KMS-11 (cell line): ENCODE data around the gene SAFB2.

Source experiments
- H2AFZ ChIP-seq: fragments of 200-600 bp; sonication (generic); 2 replicates; pipeline ENCODE4 v1.6.1; 2016; ENCODE audit warnings: antibody characterized with exemption, mixed run types, low read depth
- H3K27ac ChIP-seq: fragments of 200-600 bp; sonication (generic); 2 replicates; pipeline ENCODE4 v1.6.1; 2016; ENCODE audit warnings: mild to moderate bottlenecking, mixed run types
- H3K27me3 ChIP-seq: fragments of 200-600 bp; sonication (generic); 2 replicates; pipeline ENCODE4 v1.6.1; 2017; ENCODE audit warnings: mild to moderate bottlenecking, low read depth, mixed run types, moderate library complexity; ENCODE audit not compliant: insufficient read depth
- H3K36me3 ChIP-seq: fragments of 200-600 bp; sonication (generic); 2 replicates; pipeline ENCODE4 v1.6.1; 2017; ENCODE audit warnings: mild to moderate bottlenecking, mixed run types; ENCODE audit not compliant: insufficient read depth
- H3K4me1 ChIP-seq: fragments of 200-600 bp; sonication (generic); 2 replicates; pipeline ENCODE4 v1.6.1; 2016; ENCODE audit warnings: mild to moderate bottlenecking, low read depth, mixed run types; ENCODE audit not compliant: poor library complexity, severe bottlenecking
- H3K4me2 ChIP-seq: fragments of 200-600 bp; sonication (generic); 2 replicates; pipeline ENCODE4 v1.7.0; 2016; ENCODE audit warnings: mild to moderate bottlenecking, mixed run types
- H3K4me3 ChIP-seq: fragments of 200-600 bp; sonication (generic); IDR thresholded peaks from 2 replicates; pipeline ENCODE4 v1.6.1; 2017; ENCODE audit warnings: low read depth, low read length, mixed read lengths; ENCODE audit not compliant: insufficient read depth
- H3K79me2 ChIP-seq: fragments of 200-600 bp; sonication (generic); 2 replicates; pipeline ENCODE4 v1.6.1; 2016; ENCODE audit warnings: low read depth, mixed run types; ENCODE audit not compliant: insufficient read depth
- H3K9ac ChIP-seq: fragments of 200-600 bp; sonication (generic); 2 replicates; pipeline ENCODE4 v1.6.1; 2016; ENCODE audit warnings: mild to moderate bottlenecking, mixed run types
- H4K20me1 ChIP-seq: fragments of 200-600 bp; sonication (generic); 2 replicates; pipeline ENCODE4 v1.6.1; 2016; ENCODE audit warnings: mild to moderate bottlenecking, mixed run types; ENCODE audit not compliant: insufficient read depth
- TF ChIP-seq, protein P1 (sequence below): fragments of 200-600 bp; sonication (generic); conservative IDR thresholded peaks from 2 replicates; pipeline ENCODE4 v1.6.1; 2017; ENCODE audit warnings: low read depth, mild to moderate bottlenecking, antibody characterized with exemption, low read length, moderate library complexity, mixed read lengths

The SAFB2 gene

GRCh38 chr19:5564930-5565329, 57.6 kb downstream of the SAFB2 start:
- Histone ChIP-seq H3K36me3 (no peaks in the 10 kb centered on the region), H3K79me2 (no peaks in the 10 kb centered on the region), H3K4me1 (no peaks in the 10 kb centered on the region), H3K4me2 (no peak overlapping the region), H3K27ac (no peak overlapping the region), H2AFZ (no peak overlapping the region), H3K9ac (no peak overlapping the region), H4K20me1 (no peaks in the 10 kb centered on the region), H3K4me3 (no peak overlapping the region), H3K27me3 (peaks cover 17% of the 10 kb centered on the region)
- TF ChIP-seq, protein P1, sequence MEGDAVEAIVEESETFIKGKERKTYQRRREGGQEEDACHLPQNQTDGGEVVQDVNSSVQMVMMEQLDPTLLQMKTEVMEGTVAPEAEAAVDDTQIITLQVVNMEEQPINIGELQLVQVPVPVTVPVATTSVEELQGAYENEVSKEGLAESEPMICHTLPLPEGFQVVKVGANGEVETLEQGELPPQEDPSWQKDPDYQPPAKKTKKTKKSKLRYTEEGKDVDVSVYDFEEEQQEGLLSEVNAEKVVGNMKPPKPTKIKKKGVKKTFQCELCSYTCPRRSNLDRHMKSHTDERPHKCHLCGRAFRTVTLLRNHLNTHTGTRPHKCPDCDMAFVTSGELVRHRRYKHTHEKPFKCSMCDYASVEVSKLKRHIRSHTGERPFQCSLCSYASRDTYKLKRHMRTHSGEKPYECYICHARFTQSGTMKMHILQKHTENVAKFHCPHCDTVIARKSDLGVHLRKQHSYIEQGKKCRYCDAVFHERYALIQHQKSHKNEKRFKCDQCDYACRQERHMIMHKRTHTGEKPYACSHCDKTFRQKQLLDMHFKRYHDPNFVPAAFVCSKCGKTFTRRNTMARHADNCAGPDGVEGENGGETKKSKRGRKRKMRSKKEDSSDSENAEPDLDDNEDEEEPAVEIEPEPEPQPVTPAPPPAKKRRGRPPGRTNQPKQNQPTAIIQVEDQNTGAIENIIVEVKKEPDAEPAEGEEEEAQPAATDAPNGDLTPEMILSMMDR, result no peak

DNA sequence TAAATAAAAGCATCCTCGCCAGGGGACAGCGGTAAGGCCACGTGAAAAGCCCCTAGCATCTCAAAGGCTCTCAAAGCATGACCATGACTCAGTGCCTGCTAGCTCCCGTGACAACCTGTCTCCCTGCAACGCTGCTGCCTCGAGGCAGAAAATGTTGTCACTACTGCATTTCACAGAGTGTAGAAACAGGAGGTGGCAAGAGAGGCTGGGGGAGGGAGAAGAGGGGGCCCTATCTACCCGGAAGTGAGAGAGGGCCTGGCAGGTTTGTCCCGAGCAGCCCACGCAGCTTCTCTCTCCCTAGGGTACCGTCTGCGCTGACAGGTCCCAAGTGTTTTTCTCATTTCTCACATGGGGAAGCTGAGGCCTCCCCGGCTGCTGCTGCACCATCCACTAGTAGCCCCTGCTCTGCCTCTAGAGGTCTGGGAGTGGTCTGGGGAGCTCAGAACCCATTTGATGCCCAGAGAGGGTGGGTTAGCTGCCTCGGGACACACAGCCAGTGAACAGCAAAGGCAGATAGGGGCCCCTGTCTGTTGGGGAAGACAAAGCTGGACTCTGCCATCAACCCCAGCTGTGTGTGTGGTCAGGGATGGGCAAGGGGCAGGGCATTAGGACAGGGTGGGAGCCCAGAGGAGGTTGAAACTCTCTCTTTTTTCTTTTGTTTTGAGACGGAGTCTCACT, 58.5 kb downstream of the SAFB2 start:
- Histone ChIP-seq H3K4me1 (no peaks in the 10 kb centered on the region), H2AFZ (no peak overlapping the region), H4K20me1 (no peaks in the 10 kb centered on the region), H3K36me3 (no peaks in the 10 kb centered on the region), H3K27ac (no peak overlapping the region), H3K4me2 (no peak overlapping the region), H3K27me3 (peaks cover 17% of the 10 kb centered on the region), H3K9ac (no peak overlapping the region), H3K79me2 (no peaks in the 10 kb centered on the region), H3K4me3 (no peak overlapping the region)
- TF ChIP-seq, protein P1, result no peak

DNA sequence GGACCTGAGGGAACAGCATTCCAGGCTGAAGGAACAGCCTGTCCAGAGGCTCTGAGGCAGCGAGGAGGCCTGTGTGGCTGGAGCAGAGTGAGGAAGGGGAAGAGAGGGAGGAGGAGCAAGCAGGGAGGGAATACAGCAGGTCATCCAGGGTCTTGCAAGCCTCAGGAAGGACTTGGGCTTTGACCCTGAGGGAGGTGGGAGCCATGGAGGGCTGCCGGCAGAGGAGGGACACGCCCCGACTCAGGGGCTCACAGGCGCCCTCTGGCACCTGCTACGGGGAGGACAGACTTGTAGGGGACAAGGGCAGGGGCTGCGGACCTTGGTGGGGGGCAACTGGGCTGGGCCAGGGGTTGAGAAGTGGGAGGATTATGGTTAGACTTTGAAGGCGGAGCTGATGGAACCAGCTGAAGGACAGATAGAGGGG, 59.6 kb downstream of the SAFB2 start:
- Histone ChIP-seq H3K79me2 (no peaks in the 10 kb centered on the region), H3K4me3 (no peak overlapping the region), H2AFZ (no peak overlapping the region), H3K27ac (no peak overlapping the region), H3K27me3 (peaks cover 26% of the 10 kb centered on the region), H3K4me2 (no peak overlapping the region), H3K9ac (no peak overlapping the region), H4K20me1 (no peaks in the 10 kb centered on the region), H3K36me3 (no peaks in the 10 kb centered on the region), H3K4me1 (no peaks in the 10 kb centered on the region)
- TF ChIP-seq, protein P1, result no peak

GRCh38 chr19:5562280-5562679, 60.3 kb downstream of the SAFB2 start:
- TF ChIP-seq, protein P1, result no peak
- Histone ChIP-seq H3K4me1 (no peaks in the 10 kb centered on the region), H3K27ac (no peak overlapping the region), H2AFZ (no peak overlapping the region), H3K4me3 (no peak overlapping the region), H3K27me3 (peaks cover 34% of the 10 kb centered on the region), H3K9ac (no peak overlapping the region), H4K20me1 (no peaks in the 10 kb centered on the region), H3K36me3 (no peaks in the 10 kb centered on the region), H3K79me2 (no peaks in the 10 kb centered on the region), H3K4me2 (no peak overlapping the region)
